ENCODE measurements around the gene ZNF83.

ZNF83 gene

GRCh38 chr19:52566588-52566987 lies 71.6 kb downstream of the ZNF83 start:
- DNase-seq, result no peak

DNA sequence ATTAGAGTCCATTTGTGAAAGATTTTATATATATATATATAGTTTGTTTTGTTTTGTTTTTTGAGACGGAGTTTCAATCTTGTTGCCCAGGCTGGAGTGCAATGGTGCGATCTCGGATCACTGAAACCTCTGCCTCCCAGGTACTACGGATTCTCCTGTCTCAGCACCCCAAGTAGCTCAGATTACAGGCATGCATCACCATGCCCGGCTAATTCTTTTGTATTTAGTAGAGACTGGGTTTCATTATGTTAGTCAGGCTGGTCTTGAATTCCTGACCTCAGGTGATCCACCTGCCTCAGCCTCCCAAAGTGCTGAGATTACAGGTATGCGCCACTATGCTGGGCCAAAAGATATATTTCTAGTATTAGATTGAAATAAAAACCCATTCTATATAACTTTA lies 72.0 kb downstream of the ZNF83 start:
- no peak for DNase-seq
